GM18499 (cell line): Measurements from ENCODE around the gene TPX2.
A peak's percentile ranks its signal among the peaks of the same experiment; 100 is the strongest.
"Not testable (repeated sequence)": the region's sequence is repeated elsewhere in the genome, so short reads cannot be mapped to it uniquely, and the experiment has no call there.

Experiments
- ATAC-seq: cut with Tn5 transposase; IDR thresholded peaks from one replicate; pipeline ENCODE4 v1.9.1; 2021; ENCODE audit warnings: moderate number of reproducible peaks; ENCODE audit not compliant: insufficient read depth, unreplicated experiment

TPX2 gene

DNA sequence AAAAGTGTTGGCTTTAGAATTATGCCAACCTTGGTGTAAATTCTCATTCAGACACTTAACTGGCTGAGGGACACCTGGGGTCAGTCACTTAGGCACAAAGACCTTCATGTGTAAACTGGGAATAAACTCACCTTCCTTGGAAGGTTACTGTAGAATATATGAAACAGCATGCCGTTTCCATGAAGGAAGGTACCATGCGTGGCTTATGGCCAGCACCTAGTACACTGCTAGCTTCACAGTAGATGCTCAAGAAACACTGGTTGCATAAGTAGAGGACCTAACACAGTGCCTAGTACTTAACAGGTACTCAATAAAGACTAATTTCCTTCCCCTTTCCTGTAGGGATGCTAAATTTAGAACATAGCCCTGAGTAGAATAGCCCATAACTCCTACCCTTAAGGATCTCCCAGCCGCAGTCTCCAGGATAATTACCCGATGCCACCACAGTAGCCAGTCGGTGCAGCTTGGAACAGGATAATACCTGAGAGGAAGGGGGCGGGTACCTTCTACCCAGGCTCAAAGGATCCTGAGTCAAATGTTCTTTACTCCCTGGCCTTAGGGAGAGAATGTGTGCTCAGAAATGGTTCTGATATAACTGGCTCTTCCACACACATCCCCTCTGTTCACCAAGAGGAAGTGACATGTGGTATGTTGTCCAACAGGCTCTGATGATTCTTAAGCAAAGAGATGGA, 20.0 kb upstream of the TPX2 start:
- no peak for ATAC-seq

DNA sequence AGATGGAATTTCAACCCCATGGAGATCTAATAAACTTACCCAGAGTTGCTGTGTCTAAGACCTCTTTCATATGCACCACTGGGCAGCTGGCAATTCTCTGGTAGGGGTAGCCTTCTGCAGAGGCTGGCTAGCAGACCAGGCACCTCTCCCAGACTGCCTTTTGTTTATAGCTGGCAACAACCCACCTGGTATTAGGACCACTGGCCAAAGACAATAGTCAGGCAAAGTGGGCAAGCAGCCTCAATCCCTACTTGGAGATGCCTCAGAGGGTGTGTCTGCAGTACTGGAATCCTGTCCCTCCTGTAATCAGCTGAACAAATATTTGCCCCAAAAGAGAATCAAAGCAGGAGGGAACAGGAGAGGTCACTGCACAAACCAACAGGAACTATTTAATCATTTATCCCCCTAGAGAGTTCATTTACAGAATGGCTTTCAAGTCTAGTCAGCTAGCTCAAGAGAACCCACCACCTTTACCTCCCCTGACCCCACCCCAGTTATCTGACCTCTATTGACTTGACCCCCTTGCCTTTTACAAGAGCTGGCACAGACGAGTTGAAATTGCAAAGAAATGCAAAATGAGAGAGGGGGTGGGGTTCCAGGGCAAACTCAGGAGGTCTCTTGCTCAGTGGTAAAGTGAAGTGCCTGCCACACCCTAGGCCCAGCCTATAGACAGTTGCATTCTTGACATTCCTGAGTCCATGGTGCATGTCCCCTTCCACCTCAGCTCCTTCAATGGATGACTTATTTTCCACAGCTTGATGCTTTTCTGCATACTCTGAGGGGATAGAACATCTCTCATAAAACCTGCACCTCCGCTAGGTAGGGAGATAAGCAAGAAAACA, 19.2 kb upstream of the TPX2 start:
- ATAC-seq: no peak

DNA sequence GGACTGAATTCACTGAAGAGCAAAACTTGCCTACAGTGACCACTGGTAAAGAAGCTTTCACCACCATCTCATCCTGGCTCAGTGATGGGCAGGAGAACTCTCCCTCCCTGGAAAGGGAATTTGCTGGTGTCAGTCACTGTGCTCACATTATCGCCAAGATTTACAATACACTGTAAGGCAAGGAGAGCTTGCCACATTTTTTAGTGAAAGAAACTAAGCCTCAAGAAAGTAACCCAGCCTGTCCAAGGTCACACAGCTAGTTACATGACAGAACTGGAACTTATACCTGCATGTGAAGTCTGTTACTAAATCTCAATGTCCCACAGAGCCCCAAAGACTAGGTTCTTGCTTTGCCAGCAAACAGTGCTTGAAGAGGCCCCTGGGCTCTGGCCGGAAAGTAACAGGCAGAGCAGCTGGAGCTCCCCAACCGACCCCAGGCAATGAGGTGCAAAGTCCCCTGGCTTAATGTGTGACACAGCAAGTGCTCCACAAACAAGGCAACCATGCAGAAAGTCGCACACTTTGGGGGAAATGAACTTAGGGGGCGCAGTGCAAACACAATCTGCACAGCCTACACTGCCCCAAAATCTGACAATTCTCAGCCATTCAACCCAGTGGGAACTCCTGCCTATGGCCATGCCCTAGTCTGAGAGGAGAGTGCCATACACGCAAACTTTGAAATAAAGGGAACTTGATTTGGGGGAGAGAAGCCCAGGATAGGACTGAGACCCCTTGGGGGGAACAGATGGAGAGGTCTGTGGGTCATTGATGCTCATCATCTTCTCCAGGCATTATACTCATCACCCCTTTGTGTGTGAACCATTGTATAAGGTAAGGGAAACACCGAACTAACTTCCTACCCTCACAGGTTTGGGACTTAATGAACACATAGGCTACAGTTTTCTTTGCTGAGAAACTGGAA, 18.3 kb upstream of the TPX2 start:
- ATAC-seq: no peak

DNA sequence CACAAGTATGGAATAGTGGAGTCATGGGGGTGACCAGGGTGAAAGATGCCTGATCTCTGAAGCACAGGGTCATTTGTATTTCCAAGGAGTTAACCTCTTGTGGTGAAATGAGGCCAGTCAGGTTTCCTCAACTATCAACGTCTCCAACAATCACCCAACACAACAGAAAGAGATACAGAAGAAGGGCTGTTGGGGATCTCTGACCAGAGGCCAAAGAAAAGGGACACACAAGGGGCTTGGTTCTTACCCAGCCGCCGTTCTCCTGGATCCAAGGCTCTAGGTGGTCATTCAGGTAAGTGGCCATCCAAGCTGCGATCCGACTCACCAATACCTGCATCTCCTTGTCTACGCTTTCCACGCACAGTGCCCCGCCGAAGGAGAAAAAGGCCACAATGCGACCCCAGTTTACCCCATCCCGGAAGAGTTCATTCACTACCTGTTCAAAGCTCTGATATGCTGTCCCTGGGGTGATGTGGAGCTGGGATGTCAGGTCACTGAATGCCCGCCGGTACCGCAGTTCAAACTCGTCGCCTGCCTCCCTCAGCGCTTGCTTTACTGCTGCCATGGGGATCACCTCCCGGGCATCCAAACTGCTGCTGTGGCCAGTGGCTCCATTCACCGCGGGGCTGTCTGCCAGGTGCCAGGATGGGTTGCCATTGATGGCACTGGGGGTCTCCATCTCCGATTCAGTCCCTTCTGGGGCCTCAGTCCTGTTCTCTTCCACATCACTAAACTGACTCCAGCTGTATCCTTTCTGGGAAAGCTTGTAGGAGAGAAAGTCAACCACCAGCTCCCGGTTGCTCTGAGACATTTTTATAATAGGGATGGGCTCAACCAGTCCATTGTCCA, 17.5 kb upstream of the TPX2 start:
- ATAC-seq: no peak

DNA sequence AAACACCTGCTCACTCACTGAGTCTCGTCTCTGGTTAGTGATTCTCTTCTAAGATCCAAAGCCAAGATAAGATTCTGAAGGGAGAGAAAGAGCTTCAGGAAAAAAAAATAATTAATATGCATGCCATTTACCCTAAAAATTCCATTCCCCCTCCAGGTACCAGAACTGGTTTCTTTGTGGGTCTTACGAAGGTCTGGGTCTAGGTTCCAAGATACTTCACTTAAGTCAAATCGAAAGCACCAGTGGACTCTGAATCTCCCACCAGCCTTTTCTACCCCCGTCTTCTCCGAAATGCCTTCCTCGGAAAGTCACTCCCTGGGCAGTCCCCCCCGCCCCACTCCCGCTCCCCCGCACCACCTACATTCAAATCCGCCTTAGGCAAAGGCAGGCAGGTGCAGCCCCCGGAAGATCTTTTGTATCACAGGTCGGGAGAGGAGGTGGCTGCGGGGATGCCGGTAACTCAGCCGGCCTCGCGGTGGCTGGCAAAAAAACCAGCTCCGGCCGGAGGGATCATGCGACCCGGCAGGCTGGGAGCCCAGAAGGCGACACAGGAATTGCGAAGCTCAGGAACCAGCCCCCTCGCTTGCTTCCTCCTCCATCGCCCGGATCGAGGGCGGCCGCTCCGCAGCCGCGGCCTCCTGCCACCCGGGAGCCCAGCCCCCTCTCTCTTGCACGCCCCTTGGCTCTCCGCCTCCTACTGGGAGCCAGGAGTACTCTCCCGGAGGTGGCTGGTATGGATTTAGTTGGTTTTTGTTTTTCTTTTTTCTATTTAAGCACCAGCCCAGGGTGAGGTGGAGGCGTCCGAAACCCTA, 16.6 kb upstream of the TPX2 start, which contains the start of gene BCL2L1:
BCL2L1 (minus strand) TSS at position 612 of the 812 bp plus-strand sequence. CDS start 650 bp downstream, outside the sequence.
- no peak for ATAC-seq

DNA sequence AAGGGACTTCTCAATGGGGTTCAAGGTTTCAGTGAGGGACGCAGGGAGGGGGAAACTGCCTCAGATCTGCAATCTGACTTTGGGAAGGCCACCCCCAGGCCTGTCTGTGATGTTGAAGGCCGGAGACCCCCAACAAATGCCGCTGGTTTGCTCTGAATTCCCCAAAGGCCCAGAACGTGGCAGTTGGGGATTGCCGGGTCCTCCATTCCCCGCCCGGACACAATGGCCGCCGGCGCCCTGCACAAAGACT, 16.1 kb upstream of the TPX2 start:
- ATAC-seq: no peak

DNA sequence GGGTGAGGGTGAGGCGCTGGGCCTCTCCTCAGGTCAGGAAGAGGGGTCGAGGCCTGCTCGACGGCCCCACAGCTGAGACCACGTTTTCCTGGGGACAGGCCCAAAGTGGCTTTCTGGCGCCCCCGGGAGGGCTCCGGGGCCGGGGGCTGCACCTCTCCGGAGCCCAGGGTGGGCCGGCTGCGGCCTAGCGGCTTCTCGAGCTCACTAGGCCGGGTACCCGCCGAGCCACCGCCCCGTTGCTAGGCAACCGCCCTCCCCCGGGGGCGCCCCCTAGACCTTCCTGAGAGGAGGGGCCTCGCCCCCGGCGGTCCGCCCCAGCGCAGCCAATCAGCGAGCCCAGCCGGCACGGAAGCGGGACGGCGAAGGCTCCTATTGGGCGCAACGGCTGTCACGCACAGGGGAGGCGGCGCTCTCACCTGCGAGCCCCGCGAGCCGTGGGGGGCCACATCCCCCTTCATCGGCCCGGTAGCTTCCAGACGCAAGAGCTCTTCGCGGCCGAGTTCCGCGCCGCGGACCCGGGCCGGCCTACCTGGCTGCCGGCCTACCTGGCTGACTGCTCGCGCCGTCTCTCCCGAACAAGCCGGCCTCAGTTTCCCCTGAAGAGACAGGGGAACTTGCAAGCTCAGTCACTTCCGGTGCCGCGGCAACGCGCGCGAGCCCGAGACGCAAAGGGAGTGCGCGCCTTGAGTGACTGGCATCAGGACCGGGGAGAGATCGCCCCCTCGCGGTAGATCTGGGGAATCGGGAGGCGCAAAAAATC, 15.6 kb upstream of the TPX2 start:
- ATAC-seq: peak; percentile 44

DNA sequence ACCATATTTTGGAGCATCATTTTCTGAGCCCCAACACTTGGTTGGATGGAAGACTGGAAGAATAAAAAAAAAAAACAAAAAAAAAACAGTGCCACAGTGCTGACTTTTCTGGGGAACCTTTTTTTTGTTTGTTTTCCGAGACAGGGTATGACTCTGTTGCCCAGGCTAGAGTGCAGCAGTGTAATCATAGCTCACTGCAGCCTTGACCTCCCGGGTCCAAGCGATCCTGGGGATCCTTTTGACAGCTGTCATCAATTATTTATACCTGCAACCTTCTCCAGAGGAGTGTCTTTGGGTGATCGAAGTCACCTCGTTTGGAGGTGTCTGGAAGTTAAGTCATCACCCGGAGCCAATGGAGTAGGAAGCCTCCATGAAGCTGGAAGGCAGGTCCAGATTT, 7.8 kb upstream of the TPX2 start:
- ATAC-seq: no peak

DNA sequence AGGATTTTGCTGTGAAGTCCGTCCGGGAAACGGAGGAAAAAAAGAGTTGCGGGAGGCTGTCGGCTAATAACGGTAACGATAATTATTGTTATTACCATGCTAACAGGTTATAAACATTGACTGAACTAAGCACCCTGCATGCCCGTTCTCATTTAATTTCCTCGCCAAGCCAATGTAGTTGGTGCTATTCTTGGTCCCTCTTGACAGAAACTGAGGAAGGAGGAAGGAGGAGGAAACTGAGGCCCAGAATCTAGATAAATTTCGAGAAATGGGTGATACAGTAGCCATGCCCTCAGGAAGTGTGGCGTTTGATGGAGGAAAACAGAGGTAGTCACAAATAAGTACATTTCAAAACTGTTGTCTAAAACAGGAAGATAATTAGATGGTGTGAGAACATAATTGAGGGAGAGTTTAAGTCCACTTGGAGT, 474 bp downstream of the TPX2 start:
- no peak for ATAC-seq

DNA sequence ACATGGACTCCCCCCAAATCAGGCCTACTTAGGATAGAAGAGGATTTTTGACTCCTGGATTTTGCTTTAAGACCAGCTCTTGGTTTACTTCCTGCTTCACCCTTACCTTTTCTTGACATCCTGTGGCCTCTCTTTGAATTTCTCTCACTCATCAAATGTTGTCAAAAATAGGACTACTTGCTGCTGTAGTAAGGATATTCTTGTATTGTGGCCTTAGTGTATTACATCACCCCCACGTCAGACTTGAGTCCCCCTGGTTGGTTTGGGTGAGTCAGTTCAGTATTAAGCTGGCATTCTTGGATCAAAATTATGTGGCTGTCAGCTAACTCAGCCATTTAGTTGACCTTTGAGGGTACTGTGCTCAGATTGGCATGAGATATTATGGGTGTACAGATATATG, 1.1 kb downstream of the TPX2 start:
- ATAC-seq: no peak

DNA sequence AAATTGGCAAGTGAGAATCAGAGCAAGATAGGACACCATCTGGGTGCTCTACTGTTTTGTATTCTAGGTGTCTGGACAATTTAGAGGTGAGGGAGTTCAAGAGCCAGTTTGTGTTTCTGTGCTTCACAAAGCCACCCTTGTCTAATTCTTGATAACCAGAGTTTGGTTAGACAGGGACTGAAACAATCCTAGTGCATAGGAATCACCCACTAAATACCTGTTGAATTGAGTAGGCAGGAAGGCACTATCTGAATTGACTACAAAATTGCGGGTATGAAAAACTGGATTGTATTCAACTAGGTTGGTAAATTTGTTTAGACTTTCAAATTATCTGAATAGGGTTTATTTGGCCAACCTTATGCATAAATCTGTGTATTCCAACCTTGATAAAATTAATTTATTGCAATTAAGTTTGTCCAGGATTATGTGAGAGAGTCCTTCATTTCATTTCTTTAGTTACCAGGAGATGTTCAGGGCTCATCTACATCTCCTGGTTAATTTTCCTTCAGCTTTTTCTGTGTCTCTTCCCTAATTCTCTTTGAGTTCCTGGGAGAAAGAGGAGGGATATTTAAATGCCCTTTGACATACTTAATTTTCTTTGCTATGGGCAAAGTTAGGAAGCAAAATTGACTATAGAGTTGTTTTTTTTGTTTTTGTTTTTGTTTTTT, 1.7 kb downstream of the TPX2 start:
- no peak for ATAC-seq

DNA sequence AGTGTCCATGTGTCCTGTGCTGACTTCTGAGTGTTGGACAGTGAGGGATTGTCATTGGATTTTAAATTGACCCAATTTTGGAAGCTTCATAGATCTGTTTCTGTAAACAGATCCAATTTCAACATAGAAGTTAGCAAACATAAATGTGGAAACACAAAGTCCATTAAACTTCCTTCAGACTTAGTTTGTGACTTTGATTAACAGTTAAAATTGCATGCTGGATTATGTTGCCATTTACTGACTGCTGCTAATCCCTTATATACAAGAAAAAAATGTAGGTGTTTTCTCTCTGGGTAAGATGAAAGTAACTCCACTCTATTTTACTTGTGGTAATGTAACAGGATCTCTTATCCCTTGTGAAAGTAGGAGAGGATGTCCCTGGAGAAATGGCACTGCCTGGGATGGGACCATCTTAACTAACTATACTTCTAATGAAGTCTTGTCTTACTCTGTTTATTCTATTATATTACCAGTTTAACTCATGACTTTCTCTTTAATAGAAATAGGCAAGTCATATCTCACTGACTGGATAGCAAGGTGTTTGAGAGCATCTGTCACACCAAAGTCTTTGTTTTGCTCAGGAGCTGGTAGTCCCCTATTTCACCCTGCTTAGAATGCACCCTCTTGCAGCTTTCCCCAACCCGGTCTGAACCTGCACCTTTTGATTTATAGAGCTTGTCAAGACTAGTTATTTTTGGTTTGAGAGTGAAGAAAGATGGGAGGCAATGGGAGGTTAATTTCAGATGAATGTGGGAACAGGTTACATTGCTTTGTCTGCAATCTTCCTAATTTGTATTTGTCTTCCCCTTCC, 7.2 kb downstream of the TPX2 start:
- no peak for ATAC-seq

DNA sequence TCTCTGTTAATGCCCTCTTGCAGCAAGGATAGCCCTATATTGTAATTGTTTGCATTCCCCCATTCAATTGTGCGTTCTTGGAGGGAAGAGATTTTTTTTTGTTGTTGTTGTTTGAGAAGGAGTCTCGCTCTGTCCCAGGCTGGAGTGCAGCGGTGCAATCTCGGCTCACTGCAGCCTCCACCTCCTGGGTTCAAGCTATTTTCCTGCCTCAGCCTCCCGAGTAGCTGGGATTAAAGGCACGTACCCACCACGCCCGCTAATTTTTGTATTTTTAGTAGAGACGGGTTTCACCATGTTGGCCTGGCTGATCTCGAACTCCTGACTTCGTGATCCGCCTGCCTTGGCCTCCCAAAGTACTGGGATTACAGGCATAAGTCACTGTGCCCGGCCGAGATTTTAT, 7.9 kb downstream of the TPX2 start:
- ATAC-seq: not testable (repeated sequence)

DNA sequence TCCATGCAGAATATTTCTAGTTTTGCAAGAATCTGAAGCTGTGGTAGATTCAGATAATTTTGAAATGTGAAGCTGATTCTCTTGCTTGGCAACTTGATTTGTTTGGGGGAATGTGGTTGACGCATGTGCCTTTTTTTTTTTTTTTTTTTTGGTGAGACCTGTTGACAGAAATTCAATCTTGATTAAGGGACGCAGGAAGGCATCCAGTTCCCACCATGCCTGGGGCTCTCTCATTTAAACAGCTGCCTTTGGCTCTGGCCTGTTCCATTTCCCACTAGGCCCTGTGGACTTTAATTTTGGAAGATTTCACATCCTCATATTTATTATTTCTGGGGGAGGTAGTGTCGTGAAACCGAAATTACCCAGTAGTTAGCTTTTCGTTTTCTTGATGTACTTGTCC, 8.6 kb downstream of the TPX2 start:
- no peak for ATAC-seq

DNA sequence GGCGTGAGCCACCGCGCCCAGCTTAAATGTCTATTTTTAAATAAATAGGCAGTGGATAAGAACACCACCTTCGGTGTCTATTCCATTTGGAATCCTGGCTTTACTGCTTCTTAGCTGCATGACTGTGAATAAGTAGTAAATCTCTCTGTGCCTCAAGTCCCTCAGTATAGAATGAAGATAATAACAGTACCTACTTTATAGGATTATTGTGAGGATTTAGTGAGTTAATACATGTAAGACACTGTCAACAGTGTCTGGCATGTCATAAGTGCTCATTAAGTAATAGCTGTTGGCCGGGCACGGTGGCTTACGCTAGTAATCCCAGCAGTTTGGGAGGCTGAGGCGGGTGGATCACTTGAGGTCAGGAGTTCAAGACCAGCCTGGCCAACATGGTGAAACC, 10.1 kb downstream of the TPX2 start:
- no peak for ATAC-seq

DNA sequence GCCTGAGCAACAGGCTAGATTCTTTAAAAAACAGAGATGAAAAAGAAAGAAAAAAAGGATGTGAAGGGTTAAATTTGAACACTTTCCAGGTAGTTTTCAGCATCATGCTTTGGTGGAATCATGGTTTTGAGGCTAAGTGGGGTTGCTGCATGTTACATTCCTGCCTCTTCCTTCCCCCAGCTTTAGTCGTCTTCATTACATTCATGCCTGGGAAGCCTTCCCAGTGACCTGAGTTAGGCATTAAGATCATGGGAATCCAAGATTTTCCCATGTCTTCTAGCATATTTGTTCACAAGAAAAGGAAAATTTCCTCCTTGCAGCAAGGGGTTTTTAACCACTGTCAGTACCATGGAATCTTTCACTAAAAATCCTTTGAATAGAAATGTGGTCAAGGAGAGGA, 12.0 kb downstream of the TPX2 start:
- ATAC-seq: no peak

DNA sequence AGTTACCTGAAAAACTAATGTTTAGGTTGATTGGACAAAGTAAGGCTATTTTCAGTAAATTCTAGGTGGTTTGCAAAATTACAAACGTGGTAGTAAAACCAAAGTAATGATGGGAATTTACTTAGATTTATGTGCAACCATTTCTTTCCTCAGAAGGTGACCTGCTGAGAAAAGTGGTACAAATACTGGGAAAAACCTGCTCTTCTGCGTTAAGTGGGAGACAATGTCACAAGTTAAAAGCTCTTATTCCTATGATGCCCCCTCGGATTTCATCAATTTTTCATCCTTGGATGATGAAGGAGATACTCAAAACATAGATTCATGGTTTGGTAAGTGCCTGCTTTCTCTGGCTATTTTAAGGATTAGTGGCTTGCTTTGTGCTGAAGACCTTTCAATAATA, 18.2 kb downstream of the TPX2 start:
- no peak for ATAC-seq
